H1 (cell line): Measurements from ENCODE around the gene ZNF831. TPM values are rescaled to one million over a fixed set of nuclear protein-coding genes. Genes with fewer than 3 reads are reported as not detected.

Experiments
- BACH1 ChIP-seq: IDR thresholded peaks from 2 replicates; pipeline ENCODE4 v1.6.1; 2012; ENCODE audit warnings: low read length, improper control_type of control experiment
- BCL11A ChIP-seq, 2 experiments: IDR thresholded peaks; one replicate each; pipeline ENCODE4 v1.6.1; 2011; ENCODE audit warnings: low read depth in 2 of 2, low read length in 2 of 2, mild to moderate bottlenecking in 2 of 2
- BRCA1 ChIP-seq: IDR thresholded peaks from 2 replicates; pipeline ENCODE4 v1.6.1; 2012; ENCODE audit warnings: low read depth, low read length, improper control_type of control experiment
- CHD2 ChIP-seq: IDR thresholded peaks from 2 replicates; pipeline ENCODE4 v1.6.1; 2012; ENCODE audit warnings: low read length, improper control_type of control experiment
- FOSL1 ChIP-seq: IDR thresholded peaks from 2 replicates; pipeline ENCODE4 v1.6.1; 2011; ENCODE audit warnings: mild to moderate bottlenecking, low read depth, low read length, moderate library complexity; ENCODE audit not compliant: insufficient read depth
- RFX5 ChIP-seq: IDR thresholded peaks from 2 replicates; pipeline ENCODE4 v1.6.1; 2011; ENCODE audit warnings: low read depth, low read length, improper control_type of control experiment, borderline replicate concordance
- SP1 ChIP-seq: IDR thresholded peaks from 2 replicates; pipeline ENCODE4 v1.6.1; 2011; ENCODE audit warnings: low read depth, low read length
- SP4 ChIP-seq: IDR thresholded peaks from 2 replicates; pipeline ENCODE4 v1.6.1; 2012; ENCODE audit warnings: low read length, inconsistent platforms
- SUZ12 ChIP-seq: fragments of 200-600 bp; sonication (generic); IDR thresholded peaks from 2 replicates; pipeline ENCODE4 v1.6.1; 2012; ENCODE audit warnings: mild to moderate bottlenecking, inconsistent platforms, low read length, moderate library complexity, mixed read lengths
- YY1 ChIP-seq: IDR thresholded peaks from 2 replicates; pipeline ENCODE4 v1.6.1; 2011; ENCODE audit warnings: low read depth, mild to moderate bottlenecking, low read length
- polyA plus RNA-seq, 7 experiments: library from polyadenylated mRNA; depleted of rRNA in 3 of 7; stranded (reverse) in 5 of 7; unstranded in 2 of 7; fragments of >200 nt in 5 of 7; fragments of 200-250 nt in 2 of 7; gene quantifications; 1 replicate in 5 of 7; 2 replicates in 1 of 7; 4 replicates in 1 of 7; pipeline versions ENCODE4 v1.2.1 to v1.2.3, GENCODE V29; 2011 to 2013; ENCODE audit warnings: missing spikeins in 2 of 7, mixed read lengths in 2 of 7
- total RNA-seq: library from RNA; stranded (reverse); fragmentation: NEBNext Ultra II Directional; extraction: Animal tissue kit (Norgen Biotek cat#: 25700); gene quantifications from 2 replicates; pipeline ENCODE4 v1.2.1, GENCODE V29; 2021

Gene ZNF831
- total and polyA plus RNA-seq, 2 of the 8 experiments (the other 6 are each of a cell fraction or from before 2014, with no cell fraction given): not detected

DNA sequence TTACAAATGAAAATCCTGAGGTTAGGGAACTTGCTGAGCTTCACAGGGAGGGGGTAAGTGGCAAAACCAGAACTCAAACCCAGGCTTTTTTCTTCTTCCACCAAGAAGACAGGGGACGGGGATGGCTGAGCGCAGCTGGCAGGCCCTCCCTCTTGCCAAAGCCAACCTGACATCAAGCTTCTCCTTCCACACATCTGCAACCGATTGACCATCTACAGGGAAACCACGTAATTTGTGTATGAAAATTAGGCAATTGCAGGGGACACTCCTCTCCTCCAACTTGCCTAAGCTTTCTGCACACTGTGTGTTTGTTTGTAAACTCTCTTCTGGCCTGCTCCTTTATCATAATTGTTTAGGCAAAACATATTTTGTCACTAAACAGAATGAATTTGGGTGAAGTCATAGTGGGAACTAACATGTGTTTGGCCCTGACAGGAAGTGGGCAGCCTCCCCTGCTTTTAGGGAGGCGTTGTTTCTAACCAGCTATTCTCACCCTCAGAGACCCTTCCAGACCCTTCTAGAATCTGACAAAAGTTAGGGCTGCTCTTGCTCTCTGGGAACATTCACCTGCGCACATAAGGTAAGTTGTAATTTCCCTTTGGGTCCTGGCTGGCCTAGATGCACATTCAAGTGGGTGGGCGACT is 18.9 kb downstream of the ZNF831 start (continued):
- no peak for TF ChIP-seq RFX5
- no peak for TF ChIP-seq CHD2
- TF ChIP-seq SP4: no peak
- no peak for TF ChIP-seq FOSL1
- no peak for TF ChIP-seq SUZ12
- TF ChIP-seq SP1: no peak
- TF ChIP-seq BCL11A (IDR thresholded peaks at IDR 0.05; ENCODE audit: low read depth in 2 of 2, low read length in 2 of 2): no peak
- TF ChIP-seq BRCA1: no peak
- no peak for TF ChIP-seq BACH1
- TF ChIP-seq YY1: no peak
